Measurements from ENCODE around the gene ZNF512B.

DNA sequence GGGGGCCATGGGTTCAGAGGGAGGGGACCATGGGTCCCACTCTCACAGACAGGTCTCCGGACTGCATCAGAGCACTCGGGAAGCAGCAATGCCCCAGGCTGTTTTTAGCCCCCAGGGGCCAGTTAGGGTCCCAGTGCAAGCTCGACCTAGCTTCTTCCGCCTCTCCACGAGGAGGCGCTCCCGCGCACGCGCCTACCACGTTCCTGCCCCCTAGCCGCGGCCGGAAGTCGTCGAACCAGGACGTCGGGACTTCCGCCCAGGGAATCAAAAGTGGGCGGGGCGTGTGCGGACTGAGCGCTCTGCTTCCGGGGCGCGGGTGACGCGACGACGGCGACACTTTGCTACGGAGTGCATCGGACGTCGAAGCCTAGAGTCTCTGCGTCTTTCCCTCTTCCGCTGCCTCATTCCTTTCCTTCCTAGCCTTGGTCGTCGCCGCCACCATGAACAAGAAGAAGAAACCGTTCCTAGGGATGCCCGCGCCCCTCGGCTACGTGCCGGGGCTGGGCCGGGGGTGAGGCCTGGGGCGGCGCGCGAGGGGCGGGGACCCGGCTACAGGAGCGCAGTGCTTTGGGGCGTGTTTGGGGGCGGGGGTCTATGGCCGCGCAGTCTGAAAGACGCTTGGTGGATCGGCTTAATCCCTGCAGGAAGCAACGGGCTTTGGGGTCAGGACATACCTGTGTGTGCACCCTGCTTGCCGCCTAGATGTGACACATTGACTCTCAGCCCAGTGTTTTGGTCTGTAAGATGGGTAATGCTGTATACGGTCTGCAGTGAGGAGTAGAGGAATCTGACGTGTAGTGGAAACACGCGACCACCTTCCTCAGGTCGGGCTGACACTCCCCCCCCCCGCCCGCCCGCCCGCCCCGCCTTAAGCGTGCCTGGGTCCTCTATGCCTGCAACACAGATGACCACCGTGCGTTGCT, 11.3 kb upstream of the ZNF512B start, which contains the start of gene PRPF6:
- TF ChIP-seq EZH2 (IDR thresholded peaks at IDR 0.05; ENCODE audit: borderline replicate concordance, low read depth, low read length, severe bottlenecking) = no peak
- TF ChIP-seq, protein P1, sequence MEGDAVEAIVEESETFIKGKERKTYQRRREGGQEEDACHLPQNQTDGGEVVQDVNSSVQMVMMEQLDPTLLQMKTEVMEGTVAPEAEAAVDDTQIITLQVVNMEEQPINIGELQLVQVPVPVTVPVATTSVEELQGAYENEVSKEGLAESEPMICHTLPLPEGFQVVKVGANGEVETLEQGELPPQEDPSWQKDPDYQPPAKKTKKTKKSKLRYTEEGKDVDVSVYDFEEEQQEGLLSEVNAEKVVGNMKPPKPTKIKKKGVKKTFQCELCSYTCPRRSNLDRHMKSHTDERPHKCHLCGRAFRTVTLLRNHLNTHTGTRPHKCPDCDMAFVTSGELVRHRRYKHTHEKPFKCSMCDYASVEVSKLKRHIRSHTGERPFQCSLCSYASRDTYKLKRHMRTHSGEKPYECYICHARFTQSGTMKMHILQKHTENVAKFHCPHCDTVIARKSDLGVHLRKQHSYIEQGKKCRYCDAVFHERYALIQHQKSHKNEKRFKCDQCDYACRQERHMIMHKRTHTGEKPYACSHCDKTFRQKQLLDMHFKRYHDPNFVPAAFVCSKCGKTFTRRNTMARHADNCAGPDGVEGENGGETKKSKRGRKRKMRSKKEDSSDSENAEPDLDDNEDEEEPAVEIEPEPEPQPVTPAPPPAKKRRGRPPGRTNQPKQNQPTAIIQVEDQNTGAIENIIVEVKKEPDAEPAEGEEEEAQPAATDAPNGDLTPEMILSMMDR (IDR thresholded peaks at IDR 0.05; ENCODE audit: extremely low read depth in 1 of 2, insufficient read depth in 1 of 2, low read depth in 1 of 2, low read length in 2 of 2) = peak; percentile 87 to 95
- no peak for TF ChIP-seq JUN (IDR thresholded peaks at IDR 0.05; ENCODE audit: borderline replicate concordance, insufficient read depth, insufficient read length, low read depth)
- peak; percentile 66 for TF ChIP-seq POLR2A (IDR thresholded peaks at IDR 0.05; ENCODE audit: low read depth, low read length)

All from endothelial cell of umbilical vein (primary cell).